Uterus (tissue), 2 donors: ENCODE data around the gene ANKS6.

ENCODE experiments used
- CTCF ChIP-seq, 4 experiments: fragments of 200-600 bp in 2 of 4; fragments of 450-650 bp in 2 of 4; sonication (generic) in 2 of 4; IDR thresholded peaks; one replicate each; pipeline ENCODE4 v1.5.1; 2016 to 2019; ENCODE audit warnings: antibody characterized with exemption in 4 of 4, mild to moderate bottlenecking in 2 of 4, moderate library complexity in 1 of 4
- POLR2A ChIP-seq, 2 donors: fragments of 450-650 bp; IDR thresholded peaks; one replicate each; pipeline ENCODE4 v1.6.1; 2016; ENCODE audit warnings: antibody characterized with exemption in 2 of 2, mild to moderate bottlenecking in 1 of 2, moderate library complexity in 1 of 2

- TF ChIP-seq CTCF (IDR thresholded peaks at IDR 0.05): no peak
- no peak for TF ChIP-seq POLR2A (IDR thresholded peaks at IDR 0.05)
Observed at GRCh38 chr9:98807814-98808195, 11.4 kb upstream of the ANKS6 start.
